HG02943 (cell line): Measurements from ENCODE around the gene CFAP92.
"Not testable (repeated sequence)": the region's sequence is repeated elsewhere in the genome, so short reads cannot be mapped to it uniquely, and the experiment has no call there.

Source experiments
- ATAC-seq: cut with Tn5 transposase; IDR thresholded peaks from one replicate; pipeline ENCODE4 v1.9.1; 2021; ENCODE audit warnings: mild to moderate bottlenecking, low read depth, moderate library complexity; ENCODE audit not compliant: unreplicated experiment

CFAP92 gene

DNA sequence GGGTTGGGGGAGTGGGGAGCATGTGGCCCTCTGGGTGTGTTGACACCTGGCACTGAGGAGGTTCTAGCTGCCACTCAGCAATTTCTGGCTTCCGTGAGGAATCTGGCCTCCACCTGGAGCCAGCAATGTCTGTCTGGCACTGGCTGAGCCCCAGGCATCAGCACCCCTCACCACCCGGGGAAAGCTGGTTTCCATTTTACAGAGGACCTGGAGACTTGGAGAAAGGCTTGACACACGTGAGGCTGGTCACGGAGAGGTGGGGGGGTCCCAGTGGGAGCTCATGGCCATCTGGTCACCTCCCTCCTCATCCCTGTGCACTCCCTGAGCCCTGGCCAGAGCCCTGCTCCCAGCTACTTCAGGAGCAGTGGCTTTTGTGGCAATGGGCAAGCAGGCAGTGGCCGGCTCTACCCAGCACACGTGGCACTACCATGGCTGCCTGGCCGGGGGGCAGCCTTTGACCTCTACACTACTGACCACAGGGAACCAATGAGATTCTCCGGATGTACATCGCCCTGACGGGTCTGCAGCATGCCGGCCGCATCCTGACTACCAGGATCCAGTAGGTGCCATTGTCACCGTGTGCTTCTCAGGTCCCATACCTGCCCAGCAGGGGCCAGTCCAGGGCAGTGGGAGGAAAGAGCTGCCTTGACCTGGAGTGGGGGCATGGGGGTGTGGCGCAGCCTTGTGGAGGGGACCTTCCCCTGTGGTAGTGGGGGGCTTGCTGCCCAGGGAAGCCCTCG lies 86.0 kb downstream of the CFAP92 start:
- no peak for ATAC-seq

DNA sequence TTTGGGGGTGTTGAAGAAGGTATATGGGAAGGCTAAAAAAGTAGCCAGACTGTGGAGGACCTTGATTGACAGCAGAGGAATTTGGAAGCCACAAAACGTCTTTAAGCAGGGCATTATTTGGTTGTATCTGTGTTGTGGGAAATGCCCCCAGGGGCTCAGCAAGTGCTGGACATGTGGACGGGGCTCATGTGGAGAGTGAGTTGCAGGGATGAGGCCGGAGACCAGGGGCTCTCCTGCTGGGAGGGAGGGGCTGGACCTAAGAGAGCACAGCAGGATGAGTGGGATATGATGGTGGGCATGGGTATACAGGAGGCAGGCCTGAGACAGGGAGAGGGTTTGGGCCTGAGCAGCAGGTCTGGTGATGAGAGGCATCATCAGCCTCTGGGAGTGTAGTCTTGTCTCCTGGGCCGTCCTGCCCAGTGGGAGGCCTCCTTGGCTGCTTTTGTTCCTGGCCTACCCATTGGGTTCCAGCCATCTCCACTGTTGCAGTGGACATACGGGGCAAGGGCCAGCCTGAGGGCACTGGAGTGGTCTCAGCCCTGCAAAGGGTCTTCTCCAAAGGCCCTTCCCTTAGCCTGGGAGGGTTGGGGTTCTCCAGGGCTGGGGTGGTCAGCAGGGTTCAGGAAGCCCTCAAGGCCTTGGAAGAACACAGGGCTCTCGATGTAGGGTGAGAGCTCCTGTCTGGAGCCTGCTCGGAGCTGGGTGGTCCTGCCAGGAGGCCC lies 86.9 kb downstream of the CFAP92 start:
- no peak for ATAC-seq

DNA sequence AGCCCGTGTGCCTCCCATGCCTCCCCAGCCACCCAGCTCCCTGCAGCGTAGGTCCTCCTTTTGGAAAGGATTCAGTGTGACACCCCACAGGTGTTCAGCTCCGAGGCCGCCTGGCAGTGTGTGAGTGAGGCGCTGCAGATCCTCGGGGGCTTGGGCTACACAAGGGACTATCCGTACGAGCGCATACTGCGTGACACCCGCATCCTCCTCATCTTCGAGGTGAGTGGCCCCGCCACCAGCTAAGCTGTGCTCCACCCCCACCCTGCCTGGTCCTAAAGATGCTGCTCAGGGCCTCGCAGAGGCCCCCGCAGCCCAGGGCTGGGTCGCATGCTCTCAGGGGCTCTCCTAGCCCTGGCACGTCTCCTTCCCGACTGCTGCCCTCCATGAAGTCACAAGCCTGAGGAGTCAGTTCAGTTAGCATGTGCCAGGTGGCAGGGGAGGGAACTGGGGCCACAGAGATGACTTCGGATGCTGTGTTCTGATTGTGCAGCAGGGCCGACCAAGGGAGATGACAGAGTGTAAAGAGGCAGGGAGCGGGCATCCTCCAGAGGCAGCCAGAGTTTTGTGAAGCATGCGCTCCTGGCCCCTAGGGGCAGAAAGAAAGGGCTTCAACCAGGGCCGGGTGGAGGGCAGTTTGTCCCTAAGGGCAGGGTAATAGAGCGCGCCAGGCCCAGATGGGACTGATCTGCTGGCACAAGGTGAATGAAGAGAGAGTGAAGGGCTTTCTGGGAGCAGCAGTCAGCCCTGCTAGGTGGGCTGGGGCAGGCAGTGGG lies 87.7 kb downstream of the CFAP92 start:
- no peak for ATAC-seq

DNA sequence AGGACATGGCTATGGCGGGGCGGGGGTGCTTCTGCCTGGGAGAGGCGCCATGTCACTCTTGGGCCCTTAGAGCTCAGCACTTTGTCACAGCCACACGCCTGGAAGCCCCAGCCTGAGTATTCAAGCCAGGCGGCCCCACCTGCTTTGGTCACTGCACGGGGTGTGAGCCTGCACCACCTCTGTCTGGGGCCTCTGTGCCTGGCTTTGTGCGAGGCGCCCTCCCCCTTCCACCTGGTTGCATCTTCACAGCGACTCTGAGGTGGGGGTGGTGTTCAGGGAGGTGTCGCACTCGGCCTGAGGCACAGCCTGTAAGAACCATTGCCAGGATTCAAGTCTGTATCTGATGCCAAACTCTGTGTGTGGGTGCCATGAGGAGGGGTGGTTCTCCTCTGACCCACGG lies 90.4 kb downstream of the CFAP92 start:
- ATAC-seq, result no peak

DNA sequence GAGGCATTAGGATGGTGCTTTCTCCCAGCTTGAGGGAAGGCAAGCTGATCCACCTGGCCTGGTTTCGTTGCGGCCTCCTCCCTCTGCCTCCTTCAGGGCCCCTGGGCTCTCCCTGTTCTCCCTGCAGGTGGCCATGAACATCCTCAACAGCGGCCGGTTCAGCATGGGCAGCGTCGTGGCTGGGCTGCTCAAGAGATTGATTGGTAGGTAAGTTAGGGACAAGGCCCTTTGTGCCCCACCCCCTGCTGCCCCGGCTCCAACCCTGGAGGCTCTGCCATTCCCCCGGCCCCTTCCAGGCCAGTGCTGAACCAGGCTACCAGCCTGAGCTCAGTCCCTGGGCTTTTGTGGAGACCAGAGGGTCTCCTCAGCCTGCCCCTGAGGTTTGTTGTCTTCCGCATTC lies 91.5 kb downstream of the CFAP92 start:
- no peak for ATAC-seq

DNA sequence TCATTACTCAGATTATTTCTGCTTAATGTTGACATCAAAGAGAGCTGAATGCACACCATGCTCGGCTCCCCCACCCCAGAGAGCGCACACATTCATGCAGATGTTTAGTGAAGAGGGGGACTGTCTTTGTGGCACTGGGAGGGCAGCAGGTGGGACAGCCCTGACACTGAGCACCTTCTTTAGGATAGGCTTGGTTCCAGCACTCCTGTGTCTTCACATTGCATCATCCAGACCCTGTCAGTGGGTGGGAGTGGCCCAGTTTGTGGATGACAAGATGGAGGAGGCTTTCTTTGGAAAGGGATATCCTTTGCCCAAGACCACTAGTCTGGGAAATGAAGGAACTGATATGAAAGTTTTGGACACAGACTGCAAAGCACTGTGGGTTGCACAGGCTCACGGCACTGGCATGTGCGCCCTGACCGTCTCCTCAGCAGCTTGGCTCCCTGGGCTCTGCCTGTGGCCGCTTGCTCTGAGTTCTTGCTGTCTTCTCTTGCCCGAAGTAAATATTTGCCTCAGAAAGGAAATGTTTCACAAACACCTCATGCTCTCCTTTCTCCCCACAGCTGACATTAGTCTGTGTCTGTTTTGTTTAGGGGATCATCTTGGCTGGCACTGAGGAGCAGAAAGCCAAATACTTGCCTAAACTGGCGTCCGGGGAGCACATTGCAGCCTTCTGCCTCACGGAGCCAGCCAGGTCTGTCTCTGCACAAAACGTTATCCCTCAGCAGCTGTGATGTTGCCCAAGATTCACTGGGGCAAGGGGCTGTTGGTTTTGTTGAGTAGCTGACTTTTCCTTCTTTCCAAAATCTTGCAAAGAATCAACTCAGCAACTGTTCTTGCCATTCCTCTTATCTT lies 97.8 kb downstream of the CFAP92 start:
- no peak for ATAC-seq

DNA sequence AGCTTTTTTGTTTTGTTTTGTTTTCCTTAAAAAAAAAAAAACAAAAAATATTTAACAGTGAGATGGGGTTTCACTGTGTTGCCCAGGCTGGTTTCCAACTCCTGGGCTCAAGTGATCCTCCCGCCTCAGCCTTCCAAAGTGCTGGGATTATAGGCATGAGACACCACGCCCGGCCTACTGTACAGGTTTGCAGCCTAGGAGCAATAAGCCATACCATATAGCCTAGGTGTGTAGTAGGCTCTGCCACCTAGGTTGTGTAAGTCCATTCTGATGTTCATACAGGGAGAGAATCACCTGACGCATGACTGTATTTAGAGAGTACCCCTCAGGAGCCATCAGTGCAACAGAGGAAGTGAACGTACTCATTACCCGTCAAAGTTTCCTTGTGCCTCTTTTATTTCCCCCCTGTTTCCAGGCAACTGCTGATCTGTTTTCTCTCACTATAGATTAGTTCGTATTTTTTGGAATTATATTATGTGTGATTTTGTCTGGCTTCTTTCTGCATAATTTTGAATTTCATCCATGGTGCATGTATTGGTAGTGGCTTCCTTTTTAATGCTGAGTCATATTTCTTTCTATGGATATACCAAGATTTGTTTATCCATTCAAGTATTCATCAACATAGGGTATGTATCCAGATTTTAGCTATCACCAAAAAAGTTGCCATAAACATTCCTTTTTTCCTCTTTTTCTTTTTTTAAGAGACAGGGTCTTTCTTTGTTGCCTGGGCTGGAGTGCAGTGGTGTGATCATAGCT lies 104.6 kb downstream of the CFAP92 start:
- no peak for ATAC-seq

DNA sequence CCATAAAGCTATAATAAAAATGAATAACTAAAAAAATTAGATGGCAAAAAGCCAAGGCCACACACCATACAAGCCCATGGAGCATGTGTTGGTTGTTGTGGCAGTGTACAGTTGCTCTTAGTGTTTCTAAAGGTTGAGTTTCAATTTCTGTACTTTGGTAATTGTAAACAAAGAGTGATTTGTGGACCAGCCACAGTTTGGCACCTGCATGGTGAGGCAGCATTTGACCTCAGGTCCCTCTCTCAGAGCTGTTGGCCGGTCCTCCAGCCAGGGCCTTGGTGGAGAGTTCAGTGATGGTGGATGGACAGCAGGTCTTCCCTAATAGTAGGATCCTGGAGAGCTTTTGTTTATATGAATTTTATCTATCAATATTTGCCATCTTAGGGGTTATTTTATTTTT lies 108.9 kb downstream of the CFAP92 start:
- ATAC-seq, result no peak

DNA sequence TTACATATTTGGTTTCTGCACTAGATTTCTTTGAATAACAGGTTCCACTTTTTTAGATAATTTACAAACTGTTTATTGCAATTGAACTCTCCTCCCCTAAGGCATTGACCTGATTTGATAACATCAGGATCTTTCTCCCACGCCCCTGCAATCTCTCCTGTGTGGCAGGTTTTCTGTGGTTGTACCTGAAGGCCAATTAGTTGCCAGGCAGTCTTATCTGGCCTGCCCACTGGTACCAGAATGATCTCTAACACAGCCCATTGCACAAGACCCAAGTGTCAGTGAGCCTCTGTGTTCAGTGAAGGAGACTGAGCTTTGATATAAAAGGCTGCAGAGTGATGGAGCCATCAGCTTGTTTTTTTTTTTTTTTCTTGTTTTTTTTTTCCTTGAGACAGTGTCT lies 111.2 kb downstream of the CFAP92 start:
- ATAC-seq, result no peak

DNA sequence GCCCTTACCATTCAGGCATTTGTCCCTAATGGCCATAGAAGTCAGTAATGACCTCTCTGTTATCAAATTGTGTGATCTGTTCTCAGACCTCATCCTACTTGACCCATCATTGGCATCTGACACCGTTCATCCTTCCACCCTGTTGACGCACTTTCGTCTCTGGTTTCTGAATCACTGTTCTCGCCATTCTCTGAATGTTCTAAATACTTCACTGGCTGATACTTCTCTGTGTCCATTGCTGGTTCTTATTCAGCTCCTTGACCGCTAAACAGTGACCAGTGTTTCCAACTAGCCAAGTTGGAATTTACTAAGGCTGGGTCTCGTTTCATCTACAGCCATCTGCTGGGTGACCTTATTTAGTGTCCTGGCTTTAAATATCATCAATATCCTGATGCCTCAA lies 112.3 kb downstream of the CFAP92 start:
- ATAC-seq, result no peak

DNA sequence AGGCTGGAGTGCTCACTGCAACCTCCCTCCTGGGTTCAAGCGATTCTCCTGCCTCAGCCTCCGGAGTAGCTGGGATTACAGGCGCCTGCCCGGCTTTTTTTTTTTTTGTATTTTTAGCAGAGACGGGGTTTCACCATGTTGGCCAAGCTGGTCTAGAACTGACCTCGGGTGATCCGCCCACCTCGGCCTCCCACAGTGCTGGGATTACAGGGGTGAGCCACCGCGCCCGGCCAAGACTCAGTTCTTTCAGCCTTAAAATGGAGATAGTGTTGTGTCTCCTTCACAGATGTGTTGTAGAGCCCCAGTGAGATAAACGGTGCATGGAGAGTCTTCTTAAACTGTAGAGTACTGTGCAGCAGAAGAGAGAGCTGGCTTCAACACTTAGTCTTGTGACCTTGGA lies 113.4 kb downstream of the CFAP92 start:
- not testable (repeated sequence) for ATAC-seq

DNA sequence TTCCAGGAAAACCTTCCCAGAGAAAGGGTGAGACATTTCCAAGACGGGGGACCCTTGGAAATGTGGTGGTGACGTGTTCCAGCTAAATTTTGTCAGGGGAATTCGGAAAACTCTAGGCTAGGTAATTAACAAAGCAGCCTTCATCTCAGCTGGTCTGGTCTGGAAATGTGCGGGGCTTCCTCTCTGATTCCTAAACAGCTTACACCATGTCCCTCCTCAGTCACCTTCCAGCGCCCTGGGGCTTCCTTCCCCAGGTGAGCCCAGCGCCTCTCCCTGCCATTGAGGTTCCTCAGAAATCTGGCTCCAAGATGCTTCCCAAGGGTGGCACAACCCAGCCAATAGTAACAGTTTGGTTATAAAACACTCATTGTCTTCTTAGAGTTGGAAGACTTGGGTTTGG lies 113.9 kb downstream of the CFAP92 start:
- no peak for ATAC-seq

DNA sequence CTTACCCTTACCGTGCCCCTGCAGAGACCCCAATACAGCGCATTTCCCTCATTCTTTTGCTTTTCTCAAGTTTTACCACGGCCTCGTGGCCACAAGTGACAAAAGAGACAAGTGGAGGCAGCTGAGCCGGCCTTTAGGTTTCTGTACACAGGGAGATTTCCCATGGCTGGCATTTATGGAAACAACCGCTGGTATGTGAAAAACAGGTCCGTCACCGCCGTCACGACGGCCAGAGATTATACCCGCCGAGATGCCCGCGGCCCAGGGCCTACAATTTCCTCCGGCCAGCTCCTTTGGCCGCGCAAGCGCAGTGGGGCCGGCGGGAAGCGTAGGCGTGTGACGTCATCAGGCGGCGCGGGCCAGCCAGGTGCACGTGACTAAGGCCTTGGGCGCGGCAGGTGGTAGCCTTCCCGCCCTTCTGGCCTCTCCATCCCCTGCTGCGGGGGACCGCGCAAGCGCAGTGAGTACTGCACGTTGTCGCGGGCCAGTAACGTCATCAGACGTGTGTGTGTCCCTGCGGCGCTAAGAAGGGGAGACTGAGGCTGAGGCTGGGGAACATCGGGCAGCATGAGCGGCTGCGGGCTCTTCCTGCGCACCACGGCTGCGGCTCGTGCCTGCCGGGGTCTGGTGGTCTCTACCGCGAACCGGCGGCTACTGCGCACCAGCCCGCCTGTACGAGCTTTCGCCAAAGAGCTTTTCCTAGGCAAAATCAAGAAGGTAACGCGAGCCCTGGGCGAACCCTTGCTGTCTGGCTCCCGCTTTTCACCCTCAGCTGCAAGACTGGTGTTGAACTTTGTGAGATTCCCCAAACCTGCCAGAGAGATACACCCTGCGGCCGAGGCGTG lies 114.5 kb downstream of the CFAP92 start, which contains the start of gene ACAD9:
TSS of gene ACAD9 (plus strand) at position 496 of the 845 bp plus-strand sequence. CDS start at position 568, 72 bp downstream.
- ATAC-seq, result peak; percentile 68

DNA sequence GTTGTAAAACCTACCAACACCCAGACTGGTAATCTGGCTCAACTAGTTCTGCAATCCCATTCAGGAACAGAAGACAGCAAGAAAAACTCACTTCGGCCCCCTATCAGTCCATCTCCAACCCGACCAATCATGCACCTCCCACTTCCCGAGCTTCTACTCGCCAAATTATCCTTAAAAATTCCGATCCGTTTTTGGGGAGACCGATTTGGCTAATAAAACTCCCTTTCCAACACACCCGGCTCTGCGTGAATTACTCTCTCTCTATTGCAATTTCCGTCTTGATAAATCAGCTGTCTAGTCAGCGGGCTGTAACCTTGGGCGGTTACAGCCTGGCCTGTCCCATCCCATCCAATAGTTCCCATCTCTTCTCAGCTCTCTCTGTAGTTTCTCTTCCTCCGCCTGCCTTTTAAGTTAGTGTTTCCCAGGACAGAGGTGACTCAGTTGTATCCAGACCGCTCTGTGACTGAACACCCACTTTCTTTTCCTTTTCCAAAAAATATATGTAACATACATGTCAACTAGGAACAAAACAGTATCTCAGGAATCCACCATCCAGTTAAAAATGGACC lies 115.2 kb downstream of the CFAP92 start:
- peak; percentile 22 for ATAC-seq

DNA sequence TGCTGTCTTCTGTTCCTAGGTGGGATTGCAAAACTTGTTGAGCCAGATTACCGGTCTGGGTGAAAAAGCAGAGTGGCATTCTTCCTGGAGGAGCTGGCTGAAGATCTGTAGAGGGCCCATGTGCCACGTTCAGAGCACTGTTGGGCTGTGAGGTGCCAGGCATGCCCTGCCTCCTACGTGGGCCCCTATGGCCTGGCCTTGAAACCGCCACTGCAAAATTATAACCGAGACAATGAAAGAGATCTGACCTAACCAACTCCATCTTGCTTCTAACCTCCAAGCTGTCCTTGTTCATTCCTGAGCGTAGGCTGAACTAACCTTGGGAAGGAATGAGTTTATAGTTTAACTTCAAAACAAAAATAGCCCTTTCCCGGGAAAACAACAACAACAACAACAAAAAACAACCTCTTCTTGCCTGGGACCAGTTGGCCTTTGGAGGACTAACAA lies 115.8 kb downstream of the CFAP92 start:
- no peak for ATAC-seq

DNA sequence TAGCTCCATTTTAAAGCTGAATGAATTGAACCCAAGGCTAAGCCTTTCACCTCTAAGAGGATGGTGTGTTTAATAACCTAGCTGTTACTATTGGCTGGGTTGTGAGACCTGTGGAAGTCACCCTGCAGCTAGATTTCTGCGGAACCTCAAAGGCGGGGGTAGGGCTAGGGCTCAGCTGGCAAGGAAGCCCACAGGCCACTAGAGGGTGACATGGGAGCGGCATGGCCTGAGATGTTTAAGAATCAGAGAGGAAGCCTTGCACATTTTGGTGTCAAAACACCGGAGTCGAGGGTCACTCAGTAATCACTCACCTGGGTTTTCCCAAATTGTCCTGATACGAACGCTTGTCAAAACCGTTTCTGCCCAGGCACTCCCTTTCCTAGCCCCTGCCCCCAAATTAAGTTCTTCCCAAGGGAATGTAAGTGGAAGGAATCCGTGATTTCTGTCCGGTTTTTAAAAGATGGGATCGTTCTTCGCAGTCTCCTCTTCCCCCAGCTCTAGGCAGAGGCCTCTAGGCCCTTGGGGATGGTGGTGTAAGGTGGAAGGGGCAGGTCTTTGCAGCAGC lies 118.2 kb downstream of the CFAP92 start:
- ATAC-seq, result no peak

DNA sequence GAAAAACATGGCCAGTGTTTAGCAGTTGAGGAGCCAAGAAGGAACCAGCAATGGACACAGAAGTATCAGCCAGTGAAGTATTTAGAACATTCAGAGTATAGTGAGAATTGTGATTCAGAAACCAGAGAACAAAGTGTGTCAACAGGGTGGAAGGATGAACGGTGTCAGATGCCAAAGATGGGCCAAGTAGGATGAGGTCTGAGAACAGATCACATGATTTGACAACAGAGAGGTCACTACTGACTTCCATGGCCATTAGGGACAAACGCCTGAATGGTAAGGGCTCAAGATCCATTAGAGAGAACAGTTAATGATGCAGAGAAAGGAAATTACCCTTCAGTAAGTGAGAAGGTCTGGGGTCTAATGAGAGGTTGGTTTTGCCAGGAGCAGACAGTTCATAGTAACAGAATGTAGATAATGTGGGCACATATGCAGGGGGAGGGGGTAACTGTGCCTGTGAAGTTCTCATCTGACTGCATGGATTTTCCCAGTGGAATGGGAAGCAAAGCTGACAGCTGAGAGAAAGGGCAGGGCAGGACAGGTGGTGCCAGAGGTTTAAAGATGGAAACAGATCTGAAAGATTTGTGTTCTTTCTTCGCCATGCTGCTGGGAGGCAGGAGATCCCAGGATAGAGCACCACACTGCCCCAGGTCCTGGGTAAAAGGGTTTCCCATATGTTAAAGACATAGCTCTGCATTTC lies 119.2 kb downstream of the CFAP92 start:
- no peak for ATAC-seq
